ENCODE results near the gene STAM2. TPM values are rescaled to one million over a fixed set of nuclear protein-coding genes. Genes with fewer than 3 reads are reported as not detected.

Gene STAM2
- total and polyA plus RNA-seq, 8 donors: 34.2 to 47.6 (median 41.8) TPM

- Histone ChIP-seq H3K9me3 (no peaks in the 10 kb centered on the region), H3K4me3 (no peak overlapping the region), H3K4me1 (peaks cover 0 to 12% of the 10 kb centered on the region in 2 donors), H3K27me3 (no peaks in the 10 kb centered on the region), H3K27ac (no peak overlapping the region), H3K36me3 (no peaks in the 10 kb centered on the region)
- intact Hi-C loops (cut with DNase I): no loop called here
- TF ChIP-seq CTCF (IDR thresholded peaks at IDR 0.05): no peak
- DNase-seq (no peak), ATAC-seq (no peak)
These were observed 87.6 kb downstream of the STAM2 start for GRCh38 chr2:152088006-152088405.

GRCh38 chr2:152086231-152086630 is 89.3 kb downstream of the STAM2 start:
- Histone ChIP-seq H3K27ac (no peak overlapping the region), H3K4me3 (no peak overlapping the region), H3K36me3 (no peaks in the 10 kb centered on the region), H3K9me3 (no peaks in the 10 kb centered on the region), H3K27me3 (no peaks in the 10 kb centered on the region), H3K4me1 (peaks cover 0 to 12% of the 10 kb centered on the region in 2 donors)
- intact Hi-C loops (cut with DNase I): no loop called here
- no peak for TF ChIP-seq CTCF (IDR thresholded peaks at IDR 0.05)
- DNase-seq: no peak
- no peak for ATAC-seq

GRCh38 chr2:152084076-152084475 is 91.5 kb downstream of the STAM2 start:
- DNase-seq (no peak), ATAC-seq (peak; percentile 31)
- no peak for TF ChIP-seq CTCF (IDR thresholded peaks at IDR 0.05)
- Histone ChIP-seq H3K36me3 (no peaks in the 10 kb centered on the region), H3K4me1 (peaks cover 0 to 9% of the 10 kb centered on the region in 2 donors), H3K27me3 (no peaks in the 10 kb centered on the region), H3K4me3 (no peak overlapping the region), H3K9me3 (no peaks in the 10 kb centered on the region), H3K27ac (no peak overlapping the region)
- intact Hi-C loops (cut with DNase I): no loop called here

- Histone ChIP-seq H3K4me1 (peaks cover 0 to 2% of the 10 kb centered on the region in 2 donors), H3K4me3 (no peak overlapping the region), H3K36me3 (no peaks in the 10 kb centered on the region), H3K9me3 (no peaks in the 10 kb centered on the region), H3K27ac (no peak overlapping the region), H3K27me3 (no peaks in the 10 kb centered on the region)
- ATAC-seq (no peak), DNase-seq (no peak)
- intact Hi-C loops (cut with DNase I): no loop called here
- TF ChIP-seq CTCF (IDR thresholded peaks at IDR 0.05): no peak
These were observed 92.2 kb downstream of the STAM2 start for GRCh38 chr2:152083202-152083875.

GRCh38 chr2:152078662-152079061 is 96.9 kb downstream of the STAM2 start:
- Histone ChIP-seq H3K36me3 (no peaks in the 10 kb centered on the region), H3K4me3 (no peak overlapping the region), H3K9me3 (no peaks in the 10 kb centered on the region), H3K4me1 (no peaks in the 10 kb centered on the region), H3K27ac (no peak overlapping the region), H3K27me3 (no peaks in the 10 kb centered on the region)
- intact Hi-C loops (cut with DNase I): no loop called here
- ATAC-seq: no peak
- DNase-seq: no peak
- no peak for TF ChIP-seq CTCF (IDR thresholded peaks at IDR 0.05)

Data from left lung (tissue), 10 donors.